Osteocyte (in vitro differentiated cells): Measurements from ENCODE around the gene CDK12. TPM values are rescaled to one million over a fixed set of nuclear protein-coding genes. Genes with fewer than 3 reads are reported as not detected.

ENCODE experiments used
- total RNA-seq: library from RNA; stranded (reverse); gene quantifications from 2 replicates; pipeline ENCODE4 v1.2.1, GENCODE V29; 2021

Gene CDK12
- total RNA-seq, 1 donor from 2014 or later = 59.0 TPM

Other genes with a start within 250 kb of the CDK12 start
- 0.62 and 0.81 TPM in 2 replicates for gene STAC2, start 235.5 kb upstream of the CDK12 start, total RNA-seq
- 28.0 TPM in 2 replicates for gene FBXL20, start 59.9 kb upstream of the CDK12 start, total RNA-seq
- 45.9 and 48.0 TPM in 2 replicates for gene MED1, start 10.2 kb upstream of the CDK12 start, total RNA-seq
- gene NEUROD2, start 146.4 kb downstream of the CDK12 start, total RNA-seq = not detected in 2 replicates
- 4.5 and 6.0 TPM in 2 replicates for gene PPP1R1B, start 165.5 kb downstream of the CDK12 start, total RNA-seq
- gene STARD3, start 175.7 kb downstream of the CDK12 start, total RNA-seq = 55.5 and 68.9 TPM in 2 replicates
- 0.94 and 1.3 TPM in 2 replicates for gene TCAP, start 203.9 kb downstream of the CDK12 start, total RNA-seq
- 1.9 and 2.4 TPM in 2 replicates for gene PNMT, start 207.0 kb downstream of the CDK12 start, total RNA-seq
- gene PGAP3, start 226.6 kb downstream of the CDK12 start, total RNA-seq = 33.8 and 35.3 TPM in 2 replicates
- gene ERBB2, start 238.6 kb downstream of the CDK12 start, total RNA-seq = 66.2 and 69.9 TPM in 2 replicates